ENCODE data around the gene DAD1. TPM values are rescaled to one million over a fixed set of nuclear protein-coding genes. Genes with fewer than 3 reads are reported as not detected.

The DAD1 gene
- 128 TPM for total RNA-seq

GRCh38 chr14:22589096-22589839 lies at the start of gene DAD1:
TSS of gene DAD1 (minus strand) at chr14:22589224. CDS start at chr14:22589157, 67 bp downstream.

GRCh38 chr14:22598099-22598895 lies 9.3 kb upstream of the DAD1 start, which contains the start of gene ABHD4:
TSS of gene ABHD4 (plus strand) at chr14:22598300. CDS start at chr14:22598307, 7 bp downstream.

Small RNAs within 50 kb of the gene (small RNA-seq; reads per million reads assigned to genes)
- not detected for gene TRAJ1
- not detected for gene TRAJ10
- gene TRAJ11: not detected
- gene TRAJ12: not detected
- not detected for gene TRAJ13
- gene TRAJ14: not detected
- not detected for gene TRAJ16
- gene TRAJ17: not detected
- gene TRAJ18: not detected
- not detected for gene TRAJ19
- not detected for gene TRAJ2
- gene TRAJ20: not detected
- not detected for gene TRAJ21
- gene TRAJ22: not detected
- not detected for gene TRAJ23
- not detected for gene TRAJ24
- gene TRAJ25: not detected
- not detected for gene TRAJ26
- not detected for gene TRAJ27
- not detected for gene TRAJ28
- not detected for gene TRAJ3
- gene TRAJ4: not detected
- not detected for gene TRAJ5
- not detected for gene TRAJ6
- not detected for gene TRAJ7
- not detected for gene TRAJ8
- gene TRAJ9: not detected

Other genes with a start within 250 kb of the DAD1 start
- gene ABHD4, start 9.1 kb upstream of the DAD1 start, total RNA-seq: 6.9 TPM
- gene OR6J1, start 55.1 kb upstream of the DAD1 start, total RNA-seq: not detected
- 43.8 TPM for gene OXA1L, start 177.5 kb upstream of the DAD1 start, total RNA-seq
- gene SLC7A7, start 226.2 kb upstream of the DAD1 start, total RNA-seq: 5.3 TPM
- gene MRPL52, start 240.7 kb upstream of the DAD1 start, total RNA-seq: 35.3 TPM
- 14.3 TPM for gene MMP14, start 247.4 kb upstream of the DAD1 start, total RNA-seq